SK-N-MC (cell line): Measurements from ENCODE around the gene IGF2BP2.

Experiments
- DNase-seq: peaks from one replicate; pipeline ENCODE4 v3.0.0-alpha.2; 2011; ENCODE audit warnings: low read depth, low spot score
- H3K27ac ChIP-seq: fragments of 200-600 bp; sonication (generic); 2 replicates; pipeline ENCODE4 v1.5.1; 2016; ENCODE audit warnings: mixed run types
- H3K36me3 ChIP-seq: fragments of 200-600 bp; sonication (generic); 2 replicates; pipeline ENCODE4 v1.6.1; 2017; ENCODE audit warnings: antibody characterized with exemption, low read length, mixed read lengths; ENCODE audit not compliant: insufficient read depth
- H3K4me3 ChIP-seq: fragments of 200-600 bp; sonication (generic); 2 replicates; pipeline ENCODE4 v1.5.1; 2016
- H3K9ac ChIP-seq: fragments of 200-600 bp; sonication (generic); 2 replicates; pipeline ENCODE4 v1.8.0; 2017; ENCODE audit warnings: mixed run types, mixed read lengths; ENCODE audit not compliant: insufficient read length
- H3K9me3 ChIP-seq: fragments of 200-600 bp; sonication (generic); 2 replicates; pipeline ENCODE4 v1.6.1; 2017; ENCODE audit warnings: low read depth, mild to moderate bottlenecking, antibody characterized with exemption, low read length, moderate library complexity, mixed read lengths
- EZH2 ChIP-seq: fragments of 200-600 bp; sonication (generic); IDR thresholded peaks from one replicate; pipeline ENCODE4 v1.6.1; 2017; ENCODE audit warnings: antibody characterized with exemption
- FOXP2 ChIP-seq: optimal IDR thresholded peaks from 2 replicates; pipeline ENCODE3; 2011; ENCODE audit warnings: mild to moderate bottlenecking, moderate library complexity; ENCODE audit not compliant: insufficient read depth; ENCODE audit errors: extremely low read length, control extremely low read depth
- POLR2AphosphoS5 ChIP-seq: IDR thresholded peaks from 2 replicates; pipeline ENCODE4 v1.6.1; 2012; ENCODE audit warnings: mild to moderate bottlenecking, low read depth, low read length, borderline replicate concordance

IGF2BP2 gene

DNA sequence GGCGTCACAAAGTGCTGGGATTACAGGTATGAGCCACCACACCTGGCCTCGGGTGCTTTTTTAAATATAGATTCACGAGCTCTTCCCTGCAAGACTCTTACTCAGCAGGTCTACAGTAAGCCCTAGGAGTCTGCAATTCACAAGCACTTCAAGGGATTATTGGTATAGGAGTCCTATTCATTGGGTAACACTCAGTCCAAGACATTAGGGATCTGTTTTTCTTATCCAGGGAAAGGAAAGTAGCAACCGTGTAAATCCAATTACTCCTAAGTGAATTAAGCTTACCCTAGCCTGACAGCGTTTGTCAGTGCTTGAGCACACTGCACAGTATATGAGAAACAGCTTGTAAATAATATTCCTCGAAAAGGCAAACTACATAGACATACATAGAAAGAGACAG, 128.8 kb downstream of the IGF2BP2 start:
- no peak for TF ChIP-seq FOXP2
- no peak for TF ChIP-seq EZH2
- TF ChIP-seq POLR2AphosphoS5, result no peak
- Histone ChIP-seq H3K9ac (no peak overlapping the region), H3K27ac (no peak overlapping the region), H3K9me3 (no peaks in the 10 kb centered on the region), H3K4me3 (no peak overlapping the region), H3K36me3 (peaks cover 25% of the 10 kb centered on the region)
- DNase-seq, result no peak

DNA sequence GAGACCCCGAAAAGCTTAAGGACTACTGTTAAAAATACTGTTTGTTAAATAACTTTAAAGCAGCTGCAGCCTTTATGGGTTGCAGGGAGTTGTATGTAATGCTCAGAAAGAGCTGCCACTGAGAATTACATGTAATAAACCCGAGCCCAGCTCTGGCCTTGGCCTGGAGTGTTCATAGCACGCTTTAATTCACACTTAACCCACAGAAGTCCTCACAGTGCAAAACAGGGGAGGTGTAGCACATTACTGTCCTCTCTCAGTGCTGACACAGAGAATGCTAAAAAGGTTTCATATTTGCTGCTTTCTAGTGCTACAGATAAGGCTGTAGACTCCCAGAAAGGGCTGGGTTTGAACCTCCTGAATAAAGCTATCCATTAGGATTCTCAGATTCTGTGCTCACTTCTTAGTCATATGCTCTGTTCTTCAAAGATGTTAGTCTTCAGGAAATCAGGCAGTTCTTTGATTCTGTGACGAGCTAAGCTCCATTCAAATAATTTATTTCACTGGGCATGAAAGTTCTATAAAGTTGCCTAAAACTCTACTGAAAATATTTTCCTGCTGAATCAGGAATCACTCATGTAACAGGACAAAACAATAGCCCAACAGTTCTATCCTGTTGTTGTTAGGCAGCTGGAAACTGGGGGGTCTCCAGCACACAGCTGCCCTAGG, 130.7 kb downstream of the IGF2BP2 start:
- Histone ChIP-seq H3K9ac (no peak overlapping the region), H3K27ac (peak overlapping the region; percentile 32; the same call in 1 of the 2 replicates), H3K4me3 (no peak overlapping the region), H3K36me3 (peaks cover 32% of the 10 kb centered on the region), H3K9me3 (no peaks in the 10 kb centered on the region)
- no peak for DNase-seq
- TF ChIP-seq POLR2AphosphoS5, result no peak
- no peak for TF ChIP-seq FOXP2
- TF ChIP-seq EZH2, result no peak

DNA sequence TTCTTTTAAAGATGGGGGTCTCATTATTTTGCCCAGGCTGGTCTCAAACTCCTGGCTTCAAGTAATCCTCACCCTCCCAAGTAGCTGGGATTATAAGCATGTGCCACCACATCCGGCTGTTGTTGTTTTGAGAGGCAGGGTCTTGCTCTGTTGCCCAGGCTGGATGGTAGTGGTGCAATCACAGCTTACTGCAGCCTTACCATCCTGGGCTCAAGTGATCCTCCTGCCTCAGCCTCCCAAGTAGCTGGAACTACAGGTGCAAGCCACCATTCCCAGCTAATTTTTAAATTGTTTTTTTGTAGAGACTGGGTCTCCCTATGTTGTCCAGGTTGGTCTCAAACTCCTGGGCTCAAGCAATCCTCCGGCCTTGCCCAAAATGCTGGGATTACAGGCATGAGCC, 133.2 kb downstream of the IGF2BP2 start:
- TF ChIP-seq POLR2AphosphoS5 (no peak), FOXP2 (no peak), EZH2 (no peak)
- DNase-seq, result no peak
- Histone ChIP-seq H3K9ac (no peak overlapping the region), H3K4me3 (no peak overlapping the region), H3K27ac (no peak overlapping the region), H3K36me3 (peaks cover 56% of the 10 kb centered on the region), H3K9me3 (no peaks in the 10 kb centered on the region)

DNA sequence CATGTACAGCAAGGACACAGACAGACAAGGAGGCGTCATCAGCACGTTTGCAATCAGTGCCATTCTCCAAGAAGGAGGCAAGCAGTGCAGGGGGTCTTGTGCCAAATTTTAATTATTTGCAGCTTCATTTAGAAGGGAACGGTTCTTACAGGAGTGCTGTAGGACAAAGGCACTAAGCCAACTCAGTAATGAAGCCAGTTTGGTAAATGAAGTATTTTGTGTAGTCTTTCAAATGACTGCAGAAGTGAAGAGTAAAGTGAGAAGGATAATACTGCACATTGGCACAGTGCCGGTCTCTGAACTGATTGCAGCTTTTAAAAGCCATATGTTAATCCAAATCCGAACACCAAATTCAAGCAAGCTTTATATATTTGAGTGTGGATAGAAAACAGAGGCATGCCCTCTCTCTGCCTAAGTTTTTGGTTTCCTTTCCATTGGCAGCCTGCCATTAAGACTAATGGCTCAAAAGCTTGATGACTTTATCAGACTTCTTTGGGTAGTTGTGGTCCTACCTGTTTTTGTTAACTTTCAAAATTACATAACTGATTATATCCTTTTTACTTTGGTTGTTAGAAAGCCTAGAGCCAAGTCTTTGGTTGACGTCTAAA, 137.5 kb downstream of the IGF2BP2 start:
- no peak overlapping the region for H3K27ac ChIP-seq
- H3K4me3 ChIP-seq, result no peak overlapping the region
- no peak for DNase-seq
- no peak for TF ChIP-seq EZH2
- TF ChIP-seq FOXP2, result no peak
- no peak for TF ChIP-seq POLR2AphosphoS5
- no peaks in the 10 kb centered on the region for H3K9me3 ChIP-seq
- peaks cover 83% of the 10 kb centered on the region for H3K36me3 ChIP-seq
- H3K9ac ChIP-seq, result no peak overlapping the region

DNA sequence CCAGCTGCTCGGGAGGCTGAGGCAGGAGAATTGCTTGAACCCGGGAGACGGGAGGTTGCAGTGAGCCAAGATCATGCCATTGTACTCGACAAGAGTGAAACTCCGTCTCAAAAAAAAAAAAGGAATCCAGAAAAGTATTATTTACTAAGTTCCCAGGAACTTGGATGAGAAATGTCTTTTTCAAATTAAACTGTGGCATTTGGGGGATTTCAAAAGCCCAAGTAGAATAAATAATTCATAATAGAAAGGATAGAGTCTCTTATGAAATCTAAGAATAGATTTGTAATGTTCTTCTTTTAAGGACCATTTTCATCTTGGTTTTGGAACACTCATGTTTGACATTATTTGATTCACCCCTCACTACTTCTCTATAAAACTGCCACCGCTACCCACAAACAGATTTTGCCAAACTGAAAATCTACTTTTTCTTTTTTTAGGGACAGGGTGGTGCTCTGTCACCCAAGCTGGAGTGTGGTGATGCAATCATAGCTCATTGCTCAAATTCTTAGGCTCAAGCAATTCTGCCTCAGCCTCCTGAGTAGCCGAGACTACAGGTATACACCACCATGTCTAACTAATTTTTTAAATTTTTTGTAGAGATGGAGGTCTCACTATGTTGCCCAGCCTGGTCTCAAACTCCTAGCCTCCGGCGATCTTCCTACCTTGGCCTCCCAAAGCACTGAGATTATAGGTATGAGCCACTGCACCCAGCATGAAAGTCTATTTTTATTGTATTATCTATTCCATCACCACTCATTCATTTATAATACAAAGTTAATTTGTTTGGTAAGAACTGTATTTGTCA, 139.4 kb downstream of the IGF2BP2 start:
- Histone ChIP-seq H3K27ac (no peak overlapping the region), H3K9me3 (no peaks in the 10 kb centered on the region), H3K36me3 (peaks cover 93% of the 10 kb centered on the region), H3K9ac (no peak overlapping the region), H3K4me3 (no peak overlapping the region)
- no peak for TF ChIP-seq FOXP2
- TF ChIP-seq POLR2AphosphoS5, result no peak
- no peak for TF ChIP-seq EZH2
- no peak for DNase-seq

DNA sequence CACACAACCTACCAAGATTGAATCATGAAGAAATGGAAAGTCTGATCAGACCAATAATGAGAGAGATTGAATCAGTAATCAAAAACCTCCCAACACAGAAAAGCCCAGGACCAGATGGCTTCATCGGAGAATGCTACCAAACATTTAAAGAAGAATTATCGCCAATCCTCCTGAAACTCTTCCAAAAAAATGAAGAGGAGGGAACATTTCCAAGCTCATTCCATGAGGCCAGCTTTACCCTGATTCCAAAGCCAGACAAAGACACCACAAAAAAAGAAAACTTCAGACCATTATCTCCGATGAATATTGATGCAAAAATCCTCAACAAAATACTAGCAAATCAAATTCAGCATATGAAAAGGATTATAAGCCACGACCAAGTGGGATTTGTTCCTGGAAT, 144.6 kb downstream of the IGF2BP2 start:
- Histone ChIP-seq H3K9me3 (0 out of 2 replicates have a peak, but pooled peaks cover 4% of the 10 kb centered on the region), H3K36me3 (peaks cover 89% of the 10 kb centered on the region), H3K4me3 (no peak overlapping the region), H3K9ac (no peak overlapping the region), H3K27ac (no peak overlapping the region)
- DNase-seq, result no peak
- no peak for TF ChIP-seq FOXP2

DNA sequence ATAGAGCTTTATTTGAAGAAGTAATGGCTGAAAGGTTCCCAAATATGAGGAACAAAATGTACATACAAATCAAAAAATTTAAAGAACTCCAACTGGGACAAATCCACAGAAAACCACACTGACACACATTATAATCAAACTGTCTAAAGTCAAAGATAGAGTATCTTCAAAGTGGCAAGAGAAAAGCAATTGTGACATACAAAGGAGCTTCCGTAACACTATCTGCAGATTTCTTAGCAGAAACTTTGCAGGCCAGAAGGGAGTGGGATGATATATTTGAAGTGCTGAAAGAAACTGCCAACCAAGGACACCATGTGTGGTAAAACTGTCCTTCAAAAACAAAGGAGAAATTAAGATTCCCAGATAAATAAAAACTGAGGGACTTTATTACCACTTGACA, 146.8 kb downstream of the IGF2BP2 start:
- DNase-seq, result no peak
- Histone ChIP-seq H3K27ac (peak overlapping the region; percentile 38), H3K9me3 (0 out of 2 replicates have a peak, but pooled peaks cover 4% of the 10 kb centered on the region), H3K9ac (no peak overlapping the region), H3K4me3 (no peak overlapping the region), H3K36me3 (peaks cover 89% of the 10 kb centered on the region)
- no peak for TF ChIP-seq POLR2AphosphoS5
- TF ChIP-seq EZH2, result no peak
- TF ChIP-seq FOXP2, result no peak

DNA sequence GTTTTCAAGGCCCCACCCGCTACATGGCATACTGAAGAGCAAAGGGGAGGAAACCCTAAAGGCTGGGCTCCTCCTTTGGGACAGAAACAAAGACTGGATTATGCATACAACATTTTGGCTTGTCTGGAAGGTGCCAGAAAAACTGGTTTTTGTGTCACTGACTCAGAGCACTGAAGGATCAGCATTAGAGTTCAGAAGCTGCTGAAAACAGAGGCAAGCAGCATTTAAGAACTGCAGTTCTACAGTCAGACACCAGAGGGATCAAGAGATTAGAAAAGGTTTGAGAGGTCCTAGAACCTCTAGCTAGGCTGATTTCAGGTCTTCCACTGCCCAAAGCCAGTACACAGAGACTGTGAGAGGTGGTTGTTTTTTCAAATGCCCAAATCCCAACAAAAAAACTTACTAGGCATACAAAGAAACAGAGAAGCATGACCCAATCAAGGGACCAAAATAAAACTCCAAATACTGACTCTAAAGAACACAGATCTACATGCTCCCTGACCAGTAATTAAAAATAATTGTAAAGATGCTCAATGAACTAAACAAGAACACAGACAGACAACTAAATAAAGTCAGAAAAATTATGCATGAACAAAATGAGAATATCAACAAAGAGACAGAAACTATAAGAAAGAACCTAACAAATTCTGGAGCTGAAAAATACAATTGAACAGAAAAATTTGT, 147.6 kb downstream of the IGF2BP2 start:
- TF ChIP-seq POLR2AphosphoS5 (no peak), EZH2 (no peak), FOXP2 (no peak)
- H3K9ac ChIP-seq, result no peak overlapping the region

More for the DNA sequence above, 147.6 kb downstream of the IGF2BP2 start:
- peak; percentile 34 for DNase-seq
- Histone ChIP-seq H3K27ac (peak overlapping the region; percentile 38; the same call in 1 of the 2 replicates), H3K9me3 (0 out of 2 replicates have a peak, but pooled peaks cover 4% of the 10 kb centered on the region), H3K36me3 (peaks cover 89% of the 10 kb centered on the region), H3K4me3 (no peak overlapping the region)
